Measurements from ENCODE around the gene FAF1. TPM values are rescaled to one million over a fixed set of nuclear protein-coding genes. Genes with fewer than 3 reads are reported as not detected.

The FAF1 gene
- total and polyA plus RNA-seq, 9 of the 15 experiments (the other 6 are each of a cell fraction or from before 2014, with no cell fraction given), result 48.7 to 225 (median 118) TPM

DNA sequence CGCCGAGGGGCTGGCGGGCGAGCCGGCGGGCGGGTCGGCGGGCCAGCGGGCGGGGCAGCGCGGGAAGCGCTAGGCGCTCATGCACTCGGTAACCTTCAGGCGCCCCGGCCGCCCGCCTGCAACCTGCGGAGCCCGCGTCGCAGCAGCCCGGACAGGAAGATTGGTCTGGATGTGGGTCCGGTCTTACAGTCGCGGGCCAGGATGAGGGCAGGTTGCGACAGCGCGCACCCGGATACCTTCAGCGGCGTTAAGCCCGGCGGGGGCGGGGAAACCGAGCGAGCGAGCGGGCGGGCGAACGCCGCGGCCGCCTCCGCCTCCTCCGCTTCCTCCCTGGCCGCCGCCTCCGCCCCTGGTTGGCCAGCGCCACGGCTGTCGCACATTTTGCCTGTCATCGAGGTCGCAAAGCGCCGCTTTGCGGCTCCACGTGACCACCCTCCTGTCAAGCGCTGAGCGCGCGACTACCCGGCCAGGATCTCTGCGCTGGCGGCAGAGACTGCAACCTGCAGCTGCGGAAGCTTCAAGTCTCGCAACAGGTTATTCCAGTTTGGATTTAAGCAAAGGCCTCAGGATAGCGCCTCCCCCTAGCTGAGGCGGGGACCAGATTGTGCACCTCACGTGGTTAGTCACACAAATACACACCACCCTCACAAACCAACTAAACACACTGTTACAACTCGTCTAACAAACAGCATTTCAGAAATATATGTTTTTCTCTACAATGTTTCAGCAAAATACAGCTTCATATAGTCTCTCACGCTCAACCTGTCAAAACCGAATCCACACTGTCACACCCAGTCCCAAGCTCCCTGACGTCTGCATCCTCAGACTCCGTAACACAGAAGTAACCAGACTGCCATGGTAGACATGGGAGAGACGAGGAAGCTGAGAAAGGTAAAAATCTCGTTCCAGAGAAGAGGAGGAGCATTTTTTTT, at the start of gene FAF1 (continued):
- 0 out of 2 replicates have a peak, but pooled peaks have one; percentile 46 for TF ChIP-seq CHD2 (IDR thresholded peaks at IDR 0.05; ENCODE audit: low read depth, low read length)
- TF ChIP-seq ZBTB7A (IDR thresholded peaks at IDR 0.05; ENCODE audit: borderline replicate concordance, control insufficient read depth, low read depth, low read length), result peak; percentile 50; the same call in 1 of the 2 replicates
- 0 out of 2 replicates have a peak, but pooled peaks have one; percentile 29 for TF ChIP-seq ZBTB17 (CRISPR knock-in tag; IDR thresholded peaks at IDR 0.05)
- TF ChIP-seq PTTG1 (tag; IDR thresholded peaks at IDR 0.05; ENCODE audit: low read depth), result no peak
- no peak for TF ChIP-seq ASH1L (IDR thresholded peaks at IDR 0.05; ENCODE audit: borderline replicate concordance, low read depth, partially characterized antibody)
- TF ChIP-seq C11orf30 (IDR thresholded peaks at IDR 0.05; ENCODE audit: low read depth), result peak; percentile 98
- no peak for TF ChIP-seq DDX20 (tag; IDR thresholded peaks at IDR 0.05; ENCODE audit: low read depth)
- peak in 1 of 2 experiments; percentile 89; a peak in 1 of 4 replicates for TF ChIP-seq KDM4B (IDR thresholded peaks at IDR 0.05; ENCODE audit: borderline replicate concordance in 2 of 2, low read depth in 1 of 2)
- TF ChIP-seq, protein P1, sequence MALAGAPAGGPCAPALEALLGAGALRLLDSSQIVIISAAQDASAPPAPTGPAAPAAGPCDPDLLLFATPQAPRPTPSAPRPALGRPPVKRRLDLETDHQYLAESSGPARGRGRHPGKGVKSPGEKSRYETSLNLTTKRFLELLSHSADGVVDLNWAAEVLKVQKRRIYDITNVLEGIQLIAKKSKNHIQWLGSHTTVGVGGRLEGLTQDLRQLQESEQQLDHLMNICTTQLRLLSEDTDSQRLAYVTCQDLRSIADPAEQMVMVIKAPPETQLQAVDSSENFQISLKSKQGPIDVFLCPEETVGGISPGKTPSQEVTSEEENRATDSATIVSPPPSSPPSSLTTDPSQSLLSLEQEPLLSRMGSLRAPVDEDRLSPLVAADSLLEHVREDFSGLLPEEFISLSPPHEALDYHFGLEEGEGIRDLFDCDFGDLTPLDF (CRISPR knock-in tag; IDR thresholded peaks at IDR 0.05), result peak; percentile 77; the same call in 1 of the 2 replicates
- TF ChIP-seq HNRNPL (IDR thresholded peaks at IDR 0.05; ENCODE audit: low read depth, low read length), result peak; percentile 51; the same call in 1 of the 2 replicates
- TF ChIP-seq, protein P2, sequence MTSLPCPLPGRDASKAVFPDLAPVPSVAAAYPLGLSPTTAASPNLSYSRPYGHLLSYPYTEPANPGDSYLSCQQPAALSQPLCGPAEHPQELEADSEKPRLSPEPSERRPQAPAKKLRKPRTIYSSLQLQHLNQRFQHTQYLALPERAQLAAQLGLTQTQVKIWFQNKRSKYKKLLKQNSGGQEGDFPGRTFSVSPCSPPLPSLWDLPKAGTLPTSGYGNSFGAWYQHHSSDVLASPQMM (CRISPR knock-in tag; IDR thresholded peaks at IDR 0.05), result no peak
- TF ChIP-seq COPS2 (conservative IDR thresholded peaks at IDR 0.05), result no peak
- TF ChIP-seq MBD2 (IDR thresholded peaks at IDR 0.05; ENCODE audit: borderline replicate concordance, low read depth), result peak; percentile 88
- TF ChIP-seq CREB1 (IDR thresholded peaks at IDR 0.05), result peak; percentile 99
- peak; percentile 99 for TF ChIP-seq CREB1 (CRISPR knock-in tag; IDR thresholded peaks at IDR 0.05)
- 0 out of 2 replicates have a peak, but pooled peaks have one; percentile 22 for TF ChIP-seq NFATC3 (IDR thresholded peaks at IDR 0.05)
- peak; percentile 85 for TF ChIP-seq CBFA2T2 (conservative IDR thresholded peaks at IDR 0.05)
- TF ChIP-seq, protein P3, sequence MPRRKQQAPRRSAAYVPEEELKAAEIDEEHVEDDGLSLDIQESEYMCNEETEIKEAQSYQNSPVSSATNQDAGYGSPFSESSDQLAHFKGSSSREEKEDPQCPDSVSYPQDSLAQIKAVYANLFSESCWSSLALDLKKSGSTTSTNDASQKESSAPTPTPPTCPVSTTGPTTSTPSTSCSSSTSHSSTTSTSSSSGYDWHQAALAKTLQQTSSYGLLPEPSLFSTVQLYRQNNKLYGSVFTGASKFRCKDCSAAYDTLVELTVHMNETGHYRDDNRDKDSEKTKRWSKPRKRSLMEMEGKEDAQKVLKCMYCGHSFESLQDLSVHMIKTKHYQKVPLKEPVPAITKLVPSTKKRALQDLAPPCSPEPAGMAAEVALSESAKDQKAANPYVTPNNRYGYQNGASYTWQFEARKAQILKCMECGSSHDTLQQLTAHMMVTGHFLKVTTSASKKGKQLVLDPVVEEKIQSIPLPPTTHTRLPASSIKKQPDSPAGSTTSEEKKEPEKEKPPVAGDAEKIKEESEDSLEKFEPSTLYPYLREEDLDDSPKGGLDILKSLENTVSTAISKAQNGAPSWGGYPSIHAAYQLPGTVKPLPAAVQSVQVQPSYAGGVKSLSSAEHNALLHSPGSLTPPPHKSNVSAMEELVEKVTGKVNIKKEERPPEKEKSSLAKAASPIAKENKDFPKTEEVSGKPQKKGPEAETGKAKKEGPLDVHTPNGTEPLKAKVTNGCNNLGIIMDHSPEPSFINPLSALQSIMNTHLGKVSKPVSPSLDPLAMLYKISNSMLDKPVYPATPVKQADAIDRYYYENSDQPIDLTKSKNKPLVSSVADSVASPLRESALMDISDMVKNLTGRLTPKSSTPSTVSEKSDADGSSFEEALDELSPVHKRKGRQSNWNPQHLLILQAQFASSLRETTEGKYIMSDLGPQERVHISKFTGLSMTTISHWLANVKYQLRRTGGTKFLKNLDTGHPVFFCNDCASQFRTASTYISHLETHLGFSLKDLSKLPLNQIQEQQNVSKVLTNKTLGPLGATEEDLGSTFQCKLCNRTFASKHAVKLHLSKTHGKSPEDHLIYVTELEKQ (CRISPR knock-in tag; IDR thresholded peaks at IDR 0.05), result no peak
- no peak for TF ChIP-seq HMG20A (CRISPR knock-in tag; conservative IDR thresholded peaks at IDR 0.05)
- TF ChIP-seq MYNN (IDR thresholded peaks at IDR 0.05), result peak; percentile 49; the same call in 1 of the 2 replicates
- no peak for TF ChIP-seq MYNN (CRISPR knock-in tag; IDR thresholded peaks at IDR 0.05)
- peak; percentile 98 for TF ChIP-seq PHF8 (IDR thresholded peaks at IDR 0.05; ENCODE audit: borderline replicate concordance, low read length)

Measured in K562 (cell line).